Brain microvascular endothelial cell (primary cell): Measurements from ENCODE around the gene FOXP2.
A peak's percentile ranks its signal among the peaks of the same experiment; 100 is the strongest.
"Not testable (repeated sequence)": the region's sequence is repeated elsewhere in the genome, so short reads cannot be mapped to it uniquely, and the experiment has no call there.

ENCODE experiments used
- DNase-seq: peaks from one replicate; pipeline ENCODE4 v3.0.0-alpha.2; 2020
- H3K27ac ChIP-seq: fragments of 250-450 bp; sonication (Bioruptor Pico); 2 replicates; pipeline ENCODE4 v1.5.1; 2020; ENCODE audit warnings: mild to moderate bottlenecking, moderate library complexity
- H3K27me3 ChIP-seq: fragments of 250-450 bp; sonication (Bioruptor Pico); replicated peaks from 2 replicates; pipeline ENCODE4 v1.5.1; 2020; ENCODE audit warnings: mild to moderate bottlenecking
- H3K36me3 ChIP-seq: fragments of 250-450 bp; sonication (Bioruptor Pico); replicated peaks from 2 replicates; pipeline ENCODE4 v1.5.1; 2020; ENCODE audit warnings: mild to moderate bottlenecking
- H3K4me3 ChIP-seq: 2 replicates; pipeline ENCODE4 v1.5.1; 2011; ENCODE audit warnings: low read depth, mild to moderate bottlenecking, control low read depth, low read length, moderate library complexity
- CTCF ChIP-seq: IDR thresholded peaks from 2 replicates; pipeline ENCODE4 v1.5.1; 2011; ENCODE audit warnings: low read depth, mild to moderate bottlenecking, moderate library complexity, low read length, control low read depth, inconsistent platforms; ENCODE audit errors: missing control alignments
- in situ Hi-C: cut with HindIII; loops from 2 replicates; pipeline ENCODE4 v1.10.0; 2017; ENCODE audit warnings: low sequenced_read_pairs, low pct_ligation_motif_present

FOXP2 gene

GRCh38 chr7:114502454-114503254 is 88.0 kb downstream of the FOXP2 start:
- Histone ChIP-seq H3K36me3 (no peaks in the 10 kb centered on the region), H3K27ac (peak overlapping the region; percentile 6), H3K4me3 (no peak overlapping the region), H3K27me3 (no peaks in the 10 kb centered on the region)
- no peak for TF ChIP-seq CTCF
- in situ Hi-C loops: no loop called here
- DNase-seq: peak; percentile 66

- no peak overlapping the region for H3K4me3 ChIP-seq
- H3K27me3 ChIP-seq: no peaks in the 10 kb centered on the region
- no peaks in the 10 kb centered on the region for H3K36me3 ChIP-seq
- no peak for TF ChIP-seq CTCF
- H3K27ac ChIP-seq: no peak overlapping the region
- in situ Hi-C loops: no loop called here
- no peak for DNase-seq
These were observed 90.0 kb downstream of the FOXP2 start for GRCh38 chr7:114504586-114504985.

- Histone ChIP-seq H3K4me3 (no peak overlapping the region), H3K27me3 (no peaks in the 10 kb centered on the region), H3K27ac (no peak overlapping the region), H3K36me3 (no peaks in the 10 kb centered on the region)
- in situ Hi-C loops: no loop called here
- no peak for TF ChIP-seq CTCF
- no peak for DNase-seq
These were observed 92.8 kb downstream of the FOXP2 start for GRCh38 chr7:114507381-114507780.

- Histone ChIP-seq H3K27ac (no peak overlapping the region), H3K4me3 (no peak overlapping the region), H3K36me3 (no peaks in the 10 kb centered on the region), H3K27me3 (no peaks in the 10 kb centered on the region)
- in situ Hi-C loops: no loop called here
- DNase-seq: peak; percentile 21
- TF ChIP-seq CTCF: no peak
These were observed 93.5 kb downstream of the FOXP2 start for GRCh38 chr7:114508086-114508485.

- H3K4me3 ChIP-seq, DNase-seq, in situ Hi-C loops, H3K36me3 ChIP-seq, H3K27ac ChIP-seq, H3K27me3 ChIP-seq: not testable (repeated sequence)
These were observed 96.2 kb downstream of the FOXP2 start for GRCh38 chr7:114510824-114511223.

- H3K27me3 ChIP-seq: no peaks in the 10 kb centered on the region
- no peak for TF ChIP-seq CTCF
- H3K36me3 ChIP-seq: no peaks in the 10 kb centered on the region
- no peak overlapping the region for H3K4me3 ChIP-seq
- H3K27ac ChIP-seq: no peak overlapping the region
- no peak for DNase-seq
- in situ Hi-C loops: no loop called here
These were observed 104.6 kb downstream of the FOXP2 start for GRCh38 chr7:114519240-114519639.
